Measurements from ENCODE around the gene CXCL6. TPM values are rescaled to one million over a fixed set of nuclear protein-coding genes. Genes with fewer than 3 reads are reported as not detected.

Gene CXCL6
- total RNA-seq, 1 donor from 2014 or later, result 35.3 TPM

Other genes starting within 250 kb of the CXCL6 start
- not detected in 2 replicates for gene RASSF6, start 216.2 kb upstream of the CXCL6 start, total RNA-seq
- gene CXCL8, start 96.1 kb upstream of the CXCL6 start, total RNA-seq, result 32.4 and 33.5 TPM in 2 replicates
- 0.78 TPM in 1 of 2 replicates, not detected in the other for gene PF4V1, start 16.6 kb downstream of the CXCL6 start, total RNA-seq
- gene CXCL1, start 32.7 kb downstream of the CXCL6 start, total RNA-seq, result 118 and 132 TPM in 2 replicates
- not detected in 2 replicates for gene PF4, start 145.3 kb downstream of the CXCL6 start, total RNA-seq
- not detected in 2 replicates for gene PPBP, start 151.5 kb downstream of the CXCL6 start, total RNA-seq
- gene CXCL5, start 162.0 kb downstream of the CXCL6 start, total RNA-seq, result 0.13 and 0.18 TPM in 2 replicates
- 1.7 and 2.1 TPM in 2 replicates for gene CXCL3, start 202.0 kb downstream of the CXCL6 start, total RNA-seq